Globus pallidus (tissue), 1 donor: ENCODE data around the gene RESF1.
A peak's percentile ranks its signal among the peaks of the same experiment; 100 is the strongest.
"Not testable (repeated sequence)": the region's sequence is repeated elsewhere in the genome, so short reads cannot be mapped to it uniquely, and the experiment has no call there.

Source experiments
- DNase-seq: peaks from one replicate; pipeline ENCODE4 v3.0.0-alpha.2; 2015; ENCODE audit warnings: low spot score

Gene RESF1

DNA sequence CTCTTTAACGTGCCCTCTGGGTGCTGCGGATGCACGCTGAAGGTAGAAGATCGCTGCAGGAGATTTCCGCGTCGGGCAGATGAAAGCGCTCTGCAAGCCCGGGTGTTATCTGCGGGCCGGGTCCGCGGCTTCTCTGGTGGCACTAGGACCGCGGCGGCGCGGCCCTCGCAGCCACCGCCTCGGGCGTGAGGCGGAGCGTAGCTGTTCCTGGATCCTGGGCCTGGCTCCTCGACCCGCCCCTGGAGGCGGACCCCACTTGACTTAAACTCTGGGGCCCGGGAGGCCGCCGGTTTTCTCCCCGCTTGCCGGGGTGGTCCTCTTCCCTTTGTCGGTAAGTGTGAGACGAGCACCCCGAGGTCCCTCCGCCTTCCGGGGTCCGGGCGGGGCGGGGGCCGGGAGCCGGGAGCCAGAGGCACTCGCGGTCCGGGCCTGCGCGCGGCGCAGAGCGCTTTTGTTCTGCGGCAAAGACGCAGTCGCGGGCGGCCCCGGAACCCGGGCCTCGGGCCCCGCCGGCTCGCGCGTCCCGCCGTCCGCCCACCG, at the start of gene RESF1:
TSS of gene RESF1 (plus strand) at position 255 of the 540 bp plus-strand sequence. CDS start 21,541 bp downstream, outside the sequence.
- DNase-seq = peak; percentile 86

- DNase-seq = no peak
Observed at GRCh38 chr12:31914927-31915326, 44.3 kb upstream of the RESF1 start.

GRCh38 chr12:31915446-31915845, 43.8 kb upstream of the RESF1 start:
- DNase-seq = no peak

GRCh38 chr12:31922341-31923062, 36.7 kb upstream of the RESF1 start:
- DNase-seq = no peak

GRCh38 chr12:31923063-31923412, 36.2 kb upstream of the RESF1 start:
- DNase-seq = no peak

- DNase-seq = no peak
Observed at GRCh38 chr12:31928246-31929026, 30.8 kb upstream of the RESF1 start.

DNA sequence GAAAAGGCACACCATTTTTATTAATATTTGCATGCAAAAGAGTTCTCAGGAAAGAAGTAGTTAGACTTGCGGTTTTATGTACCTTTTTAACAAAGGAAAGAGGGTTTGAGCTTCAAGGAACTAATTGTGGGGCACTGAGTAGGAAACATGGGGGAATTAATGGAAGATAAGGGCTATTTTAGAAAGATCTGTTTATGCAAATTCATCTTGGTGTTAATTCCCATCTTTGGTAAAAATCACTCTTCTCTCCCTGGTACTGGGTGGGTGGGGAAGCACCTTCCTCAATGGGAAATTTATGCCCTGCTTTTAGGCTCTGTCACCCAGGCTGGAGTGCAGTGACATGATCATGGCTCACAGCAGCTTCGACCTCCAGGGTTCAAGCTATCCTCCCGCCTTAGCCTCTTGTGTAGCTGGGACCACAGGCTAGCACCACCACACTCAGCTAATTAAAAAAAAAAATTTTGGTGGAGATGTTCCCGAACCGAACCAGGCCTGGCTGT, 30.1 kb upstream of the RESF1 start:
- DNase-seq = no peak

- DNase-seq = no peak
Observed at GRCh38 chr12:31931796-31932715, 27.2 kb upstream of the RESF1 start.

GRCh38 chr12:31944299-31944698, 14.9 kb upstream of the RESF1 start:
- no peak for DNase-seq

- no peak for DNase-seq
Observed at GRCh38 chr12:31947971-31948370, 11.2 kb upstream of the RESF1 start.

- DNase-seq = not testable (repeated sequence)
Observed at GRCh38 chr12:31948697-31949359, 10.4 kb upstream of the RESF1 start.

- DNase-seq = no peak
Observed at GRCh38 chr12:31950088-31950487, 9.1 kb upstream of the RESF1 start.

DNA sequence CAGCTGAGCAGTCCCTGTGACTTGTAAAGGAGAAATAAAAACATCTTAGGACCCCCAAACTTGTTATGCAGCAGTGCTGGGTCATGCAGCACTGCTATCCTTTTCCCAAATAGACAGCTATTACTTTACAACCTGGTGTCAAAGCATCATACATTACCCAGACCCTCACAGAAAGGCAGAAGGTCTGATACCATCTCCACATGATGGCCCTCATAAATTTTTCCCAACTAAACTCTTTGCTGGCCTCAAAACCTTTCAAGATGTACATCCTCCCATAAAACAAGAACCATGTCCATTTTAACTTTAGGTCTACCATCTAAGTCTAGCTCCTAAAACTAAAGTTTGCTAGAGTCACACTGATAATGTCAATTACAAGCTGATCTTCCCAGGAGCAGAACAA, 8.7 kb upstream of the RESF1 start:
- no peak for DNase-seq

- DNase-seq = no peak
Observed at GRCh38 chr12:31951008-31951407, 8.2 kb upstream of the RESF1 start.

DNA sequence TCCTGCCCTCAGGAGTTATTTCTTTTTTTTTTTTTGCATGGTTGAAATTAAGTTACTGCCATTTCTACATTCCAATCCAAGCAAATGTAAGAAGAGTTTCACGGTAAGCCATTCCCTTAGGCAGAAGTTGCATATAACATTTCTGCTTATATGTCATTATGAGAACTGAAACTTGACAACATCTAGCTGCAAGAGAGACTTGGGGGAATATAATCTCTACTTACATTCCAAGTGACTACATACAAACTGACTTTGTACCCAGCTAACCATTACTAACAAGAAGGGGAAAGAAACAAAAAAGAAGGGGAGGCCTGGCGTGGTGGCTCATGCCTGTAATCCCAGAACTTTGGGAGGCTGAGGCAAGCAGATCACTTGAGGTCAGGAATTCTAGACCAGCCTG, 7.3 kb upstream of the RESF1 start:
- DNase-seq = no peak

- no peak for DNase-seq
Observed at GRCh38 chr12:31952418-31952817, 6.8 kb upstream of the RESF1 start.

DNA sequence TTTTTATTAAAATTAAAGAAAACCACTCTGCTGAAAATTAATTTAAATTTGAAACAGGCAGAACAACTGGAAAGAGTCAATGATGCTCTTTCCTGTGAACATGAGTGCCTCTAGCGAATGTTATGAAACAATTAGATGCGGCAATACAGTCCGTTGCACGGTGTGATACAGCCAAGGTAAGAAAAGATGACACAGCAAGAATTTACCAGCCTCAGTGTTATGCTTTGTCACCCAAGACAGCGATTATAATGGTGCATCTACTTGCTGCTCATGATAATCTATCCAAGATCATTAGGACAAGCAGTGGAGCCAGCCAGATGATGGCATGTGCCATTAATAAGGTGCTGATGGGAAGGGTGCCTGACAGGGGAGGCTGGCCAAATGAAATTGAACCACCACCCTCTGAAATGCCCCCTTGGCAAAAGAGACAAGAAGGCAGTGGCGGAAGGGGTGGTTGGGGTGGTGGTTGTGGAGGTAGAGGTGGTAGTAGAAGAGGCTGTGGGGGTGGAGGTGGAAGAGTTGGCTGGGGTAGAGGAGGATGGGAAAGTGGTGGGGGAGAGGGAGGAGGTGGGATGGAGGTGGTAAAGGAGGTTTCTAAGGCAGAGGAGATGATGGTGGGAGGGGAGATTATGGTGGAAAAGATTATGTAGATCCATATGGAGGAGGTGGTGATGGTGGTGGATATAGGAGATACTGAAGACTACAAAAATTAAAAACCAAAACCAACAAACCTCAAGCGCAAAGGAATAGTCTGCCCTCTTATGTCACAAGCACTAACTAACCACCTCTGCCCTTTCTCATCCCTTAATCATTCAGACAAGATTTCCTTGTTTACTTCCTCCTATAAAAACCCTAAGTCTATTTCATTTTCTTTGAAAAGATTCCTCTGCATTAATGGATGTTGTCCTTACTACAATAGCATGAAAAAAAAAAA, 4.0 kb upstream of the RESF1 start:
- no peak for DNase-seq

- DNase-seq = no peak
Observed at GRCh38 chr12:31958569-31959160, 550 bp upstream of the RESF1 start.

DNA sequence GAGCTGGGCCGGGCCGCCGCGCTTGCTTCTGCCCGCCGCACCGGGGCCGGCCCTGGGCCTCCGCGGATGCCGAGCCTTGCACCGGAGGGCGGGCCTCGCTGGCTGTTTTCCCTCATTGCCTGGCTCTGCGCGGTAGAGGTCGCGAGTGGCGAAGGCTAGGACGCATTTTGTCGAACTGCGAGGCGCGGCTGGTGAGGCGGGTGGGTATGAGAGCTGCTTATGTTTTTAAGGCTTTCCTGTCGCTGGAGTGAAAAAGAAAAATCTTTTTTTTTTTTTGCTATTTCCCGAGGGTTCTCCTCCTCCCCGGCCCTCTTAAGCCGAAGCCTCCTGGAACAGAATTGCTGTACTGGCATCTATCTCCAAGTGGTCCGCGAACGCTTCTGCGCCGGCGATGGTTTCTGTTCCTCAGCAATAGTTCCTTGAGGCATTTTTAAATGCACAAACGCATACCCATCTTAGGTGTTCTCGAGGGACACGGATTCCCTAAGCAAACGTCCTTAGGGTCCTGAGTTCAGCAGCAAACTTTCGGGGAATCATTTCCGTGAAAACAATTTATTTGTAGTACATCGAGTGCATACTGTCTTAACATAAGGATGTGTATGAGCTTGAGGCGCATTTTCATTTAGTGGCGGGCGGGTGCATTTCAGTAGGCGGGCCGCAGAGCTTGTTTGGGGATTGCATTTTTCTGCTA, 631 bp downstream of the RESF1 start:
- peak; percentile 70 for DNase-seq
